Endometrium (tissue), 2 donors: ENCODE results near the gene AQP10.
"Not testable (repeated sequence)": the region's sequence is repeated elsewhere in the genome, so short reads cannot be mapped to it uniquely, and the experiment has no call there.

Experiments
- FAIRE-seq: peaks from 2 replicates; lab custom pipeline; 2012; peaks lifted over from hg19 to GRCh38; lab: Jason Lieb, UNC
- donor health status: control.
- donor health status: control.

Gene AQP10

GRCh38 chr1:154320882-154321608 is at the start of gene AQP10:
TSS of gene AQP10 (plus strand) at chr1:154321093. CDS start at chr1:154321156, 63 bp downstream.
- no peak for FAIRE-seq

DNA sequence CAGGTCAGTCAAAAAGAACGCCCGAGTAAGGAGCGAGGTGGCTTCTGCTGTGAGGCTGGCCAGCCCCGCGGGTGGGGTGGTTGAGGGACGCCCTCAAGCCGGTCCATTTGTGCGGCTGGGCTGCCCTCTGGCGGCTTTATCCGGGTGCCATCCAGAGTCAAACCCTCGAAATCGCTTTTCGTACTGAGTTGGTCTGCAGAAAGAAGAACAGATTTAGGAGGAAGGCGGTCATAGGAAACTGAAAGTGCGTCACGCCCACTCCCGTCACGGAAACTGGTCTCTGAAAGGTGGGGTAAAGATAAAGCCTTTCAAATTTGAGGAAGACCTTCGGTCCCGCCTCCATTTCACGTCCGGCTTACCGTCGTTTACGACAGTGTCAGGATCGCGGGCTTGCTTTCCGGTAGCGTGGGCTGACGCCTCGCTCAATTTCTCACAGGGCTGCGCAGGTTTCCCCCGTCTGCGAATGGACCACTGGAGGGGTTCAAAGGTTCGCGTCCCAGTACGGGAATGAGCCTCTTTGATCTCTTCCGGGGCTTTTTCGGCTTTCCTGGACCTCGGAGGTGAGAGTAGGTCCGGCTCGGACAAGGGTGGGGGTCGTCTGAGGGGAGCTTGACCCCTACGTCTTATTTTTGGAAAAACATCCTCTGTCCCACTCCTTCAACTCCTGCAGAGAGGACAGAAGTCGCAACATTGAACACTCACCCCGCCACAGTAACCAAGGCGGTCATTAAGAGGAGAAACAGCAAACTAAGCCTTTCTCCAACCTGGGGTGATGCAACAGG is 48.5 kb upstream of the AQP10 start, which contains the start of gene HAX1:
Gene HAX1, plus strand, starts transcription at position 413 of the 782 bp plus-strand sequence. Its CDS starts 95 bp downstream, at position 508.
- FAIRE-seq, result peak; percentile 98

DNA sequence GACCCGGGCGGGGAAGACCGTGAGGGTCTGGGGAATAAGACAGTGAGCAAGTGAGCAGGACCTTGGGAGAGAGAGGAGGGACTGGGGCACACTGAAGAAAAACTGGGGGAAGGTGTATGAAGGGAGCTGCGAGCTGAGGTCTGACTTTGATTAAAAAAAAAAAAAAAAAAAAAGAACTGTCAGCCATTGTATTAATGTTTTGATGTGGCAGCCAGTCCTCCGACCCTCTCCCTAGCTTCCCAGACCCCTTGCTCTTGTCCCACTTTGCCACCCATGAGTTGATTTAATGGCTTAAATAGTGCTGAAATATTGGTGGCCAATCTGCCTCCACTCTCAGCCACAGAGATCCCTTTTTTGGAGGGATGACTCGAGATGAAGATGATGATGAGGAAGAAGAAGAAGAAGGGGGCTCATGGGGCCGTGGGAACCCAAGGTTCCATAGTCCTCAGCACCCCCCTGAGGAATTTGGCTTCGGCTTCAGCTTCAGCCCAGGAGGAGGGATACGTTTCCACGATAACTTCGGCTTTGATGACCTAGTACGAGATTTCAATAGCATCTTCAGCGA is 47.8 kb upstream of the AQP10 start:
- no peak for FAIRE-seq

DNA sequence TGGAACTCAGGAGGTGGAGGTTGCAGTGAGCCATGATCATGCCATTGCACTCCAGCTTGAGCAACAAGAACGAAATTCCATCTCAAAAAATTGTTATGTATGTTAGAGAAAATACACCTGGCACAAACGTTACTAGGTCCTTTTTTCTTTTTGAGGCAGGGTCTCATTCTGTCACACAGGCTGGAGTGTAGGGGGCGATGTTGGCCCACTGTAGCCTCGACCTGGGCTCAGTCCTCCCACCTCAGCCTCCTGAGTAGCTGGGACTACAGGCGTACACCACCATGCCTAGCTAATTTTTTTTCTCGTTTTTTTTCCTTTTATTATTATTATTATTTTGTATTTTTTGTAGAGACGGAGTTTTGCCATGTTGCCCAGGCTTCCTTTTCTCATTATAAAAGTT is 44.1 kb upstream of the AQP10 start:
- no peak for FAIRE-seq

DNA sequence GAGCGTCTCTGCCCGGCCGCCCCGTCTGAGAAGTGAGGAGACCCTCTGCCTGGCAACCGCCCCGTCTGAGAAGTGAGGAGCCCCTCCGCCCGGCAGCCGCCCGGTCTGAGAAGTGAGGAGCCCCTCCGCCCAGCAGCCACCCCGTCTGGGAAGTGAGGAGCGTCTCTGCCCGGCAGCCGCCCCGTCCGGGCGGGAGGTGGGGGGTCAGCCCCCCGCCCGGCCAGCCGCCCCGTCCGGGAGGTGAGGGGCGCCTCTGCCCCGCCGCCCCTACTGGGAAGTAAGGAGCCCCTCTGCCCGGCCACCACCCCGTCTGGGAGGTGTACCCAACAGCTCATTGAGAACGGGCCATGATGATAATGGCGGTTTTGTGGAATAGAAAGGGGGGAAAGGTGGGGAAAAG is 33.3 kb upstream of the AQP10 start:
- FAIRE-seq, result not testable (repeated sequence)

DNA sequence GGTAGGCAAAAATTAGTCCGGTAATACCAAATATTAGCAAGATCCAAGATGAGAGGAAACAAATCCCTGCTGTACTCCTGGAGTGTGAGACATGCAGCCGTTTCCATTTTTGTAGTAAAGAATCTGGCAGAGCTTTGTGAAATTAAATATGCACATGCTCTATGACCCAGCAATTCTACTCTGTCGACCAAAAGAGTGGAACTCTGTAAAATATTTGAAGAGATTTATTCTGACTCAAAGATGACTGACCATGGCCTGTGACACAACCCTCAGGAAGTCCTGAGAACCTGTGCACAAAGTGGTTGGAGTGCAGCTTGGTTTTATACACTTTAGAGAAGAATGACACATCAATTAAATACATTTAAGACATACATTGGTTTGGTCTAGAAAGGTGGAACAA is 32.2 kb upstream of the AQP10 start:
- no peak for FAIRE-seq

DNA sequence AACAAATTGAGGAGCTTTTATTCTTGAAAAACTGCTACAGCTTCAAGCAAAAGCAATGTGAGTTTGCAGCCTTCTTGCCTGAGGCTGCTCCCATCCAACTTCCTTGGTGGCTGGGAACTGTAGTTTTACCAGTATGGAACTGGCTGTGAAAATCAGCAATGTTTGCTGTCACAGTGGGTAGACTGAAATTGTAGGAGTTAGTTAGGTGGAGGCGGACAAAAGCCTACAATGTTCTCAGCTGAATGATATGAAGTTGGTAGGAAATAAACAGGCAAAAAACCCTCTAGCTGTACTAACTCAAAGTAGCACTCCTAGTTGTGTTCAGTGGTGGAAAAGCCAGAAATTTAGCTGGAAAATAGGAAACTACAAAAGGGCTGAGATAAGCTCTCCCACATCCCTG is 30.0 kb upstream of the AQP10 start:
- no peak for FAIRE-seq

- FAIRE-seq, result no peak
Measured at GRCh38 chr1:154295408-154296235, 25.3 kb upstream of the AQP10 start.

DNA sequence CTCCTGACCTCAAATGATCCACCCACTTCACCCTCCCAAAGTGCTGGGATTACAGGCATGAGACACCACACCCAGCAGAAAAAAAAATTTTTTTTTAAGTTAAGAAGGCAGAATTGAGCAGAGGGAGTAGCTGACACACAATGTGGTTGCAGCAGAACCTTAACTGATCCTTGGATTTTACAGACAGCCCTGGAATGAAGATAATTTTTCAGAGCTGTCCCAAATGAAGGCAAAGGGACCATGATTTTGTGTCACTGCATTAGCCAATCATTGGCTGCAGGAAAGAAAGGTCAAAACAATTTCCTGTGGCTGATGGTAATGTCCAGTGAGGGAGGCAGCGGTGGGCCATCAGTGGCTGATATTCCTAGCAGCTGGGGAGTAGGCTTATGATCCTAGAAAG is 19.3 kb upstream of the AQP10 start:
- FAIRE-seq, result no peak

DNA sequence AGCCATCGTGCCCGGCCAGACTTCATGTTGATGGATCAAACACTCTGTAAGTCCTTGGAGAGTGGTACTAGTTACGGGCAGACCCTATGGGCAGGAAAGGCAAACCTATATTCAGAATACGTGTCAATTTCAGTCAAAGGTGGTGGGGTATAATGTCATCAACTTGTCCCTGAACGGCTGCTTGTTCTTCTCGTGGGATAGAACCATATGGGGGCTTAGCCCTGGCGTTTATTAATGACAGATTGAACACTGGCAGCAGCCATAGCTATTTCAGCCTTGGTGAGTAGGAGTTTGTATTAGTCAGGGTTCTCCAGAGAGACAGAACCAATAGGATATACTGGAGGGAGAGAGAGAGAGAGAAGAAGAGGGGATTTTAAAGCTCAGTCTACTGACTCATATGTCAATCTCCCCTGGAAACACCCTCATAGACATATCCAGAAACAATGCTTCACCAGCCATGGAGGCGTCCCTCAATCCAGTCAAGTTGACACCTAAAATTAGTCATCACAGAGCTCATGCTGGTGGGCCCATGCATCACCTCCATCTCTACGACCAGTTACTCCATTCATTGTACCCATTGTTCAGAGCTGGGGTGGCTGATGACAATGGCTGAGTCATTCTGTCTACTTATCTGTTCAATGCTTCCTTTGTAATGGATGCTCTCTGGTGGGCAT is 16.1 kb upstream of the AQP10 start:
- FAIRE-seq, result no peak

DNA sequence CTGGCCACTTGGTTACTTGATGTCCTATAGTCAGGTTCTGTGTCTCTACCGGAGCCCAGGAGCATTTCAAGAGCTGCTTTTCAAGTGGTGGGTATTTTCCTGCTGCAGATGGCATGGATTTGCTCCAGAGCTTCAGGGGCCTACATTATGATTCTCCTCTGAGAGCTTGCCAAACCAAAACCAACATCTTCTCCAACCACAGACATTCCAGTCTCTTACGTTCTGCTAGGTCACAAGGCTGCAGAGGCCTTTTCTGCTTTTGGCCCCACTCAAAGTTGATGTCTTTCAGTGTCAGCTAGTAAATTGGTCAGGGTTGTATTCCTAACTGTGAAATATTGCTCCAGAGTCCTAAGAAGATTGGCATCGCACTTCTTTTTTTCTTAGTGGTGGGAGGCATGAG is 14.7 kb upstream of the AQP10 start:
- FAIRE-seq, result no peak

DNA sequence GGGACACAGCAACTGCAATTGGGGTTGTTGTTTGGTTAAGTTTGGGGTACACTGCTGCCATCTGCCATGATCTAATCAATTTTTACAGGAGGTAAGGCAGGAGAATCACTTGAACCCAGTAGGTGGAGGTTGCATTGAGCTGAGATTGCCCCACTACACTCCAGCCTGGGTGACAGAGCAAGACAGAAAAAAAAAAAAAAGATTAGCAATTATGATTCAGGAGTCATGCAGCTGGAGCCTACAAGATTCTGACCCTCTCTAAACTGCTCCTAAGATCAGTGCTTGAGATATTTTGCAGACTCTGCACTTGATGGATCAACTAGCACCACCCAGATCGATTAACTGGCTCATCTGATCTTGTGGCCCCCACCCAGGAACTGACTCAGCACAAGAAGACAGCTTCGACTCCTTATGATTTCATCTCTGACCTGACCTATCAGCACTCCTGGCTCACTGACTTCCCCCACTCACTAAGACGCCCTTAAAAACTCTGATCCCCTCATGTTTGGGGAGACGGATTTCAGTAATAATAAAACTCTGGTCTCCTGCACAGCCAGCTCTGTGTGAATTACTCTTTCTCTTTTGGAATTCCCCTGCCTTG is 13.1 kb upstream of the AQP10 start:
- FAIRE-seq, result not testable (repeated sequence)

GRCh38 chr1:154309136-154309535 is 11.8 kb upstream of the AQP10 start:
- not testable (repeated sequence) for FAIRE-seq

DNA sequence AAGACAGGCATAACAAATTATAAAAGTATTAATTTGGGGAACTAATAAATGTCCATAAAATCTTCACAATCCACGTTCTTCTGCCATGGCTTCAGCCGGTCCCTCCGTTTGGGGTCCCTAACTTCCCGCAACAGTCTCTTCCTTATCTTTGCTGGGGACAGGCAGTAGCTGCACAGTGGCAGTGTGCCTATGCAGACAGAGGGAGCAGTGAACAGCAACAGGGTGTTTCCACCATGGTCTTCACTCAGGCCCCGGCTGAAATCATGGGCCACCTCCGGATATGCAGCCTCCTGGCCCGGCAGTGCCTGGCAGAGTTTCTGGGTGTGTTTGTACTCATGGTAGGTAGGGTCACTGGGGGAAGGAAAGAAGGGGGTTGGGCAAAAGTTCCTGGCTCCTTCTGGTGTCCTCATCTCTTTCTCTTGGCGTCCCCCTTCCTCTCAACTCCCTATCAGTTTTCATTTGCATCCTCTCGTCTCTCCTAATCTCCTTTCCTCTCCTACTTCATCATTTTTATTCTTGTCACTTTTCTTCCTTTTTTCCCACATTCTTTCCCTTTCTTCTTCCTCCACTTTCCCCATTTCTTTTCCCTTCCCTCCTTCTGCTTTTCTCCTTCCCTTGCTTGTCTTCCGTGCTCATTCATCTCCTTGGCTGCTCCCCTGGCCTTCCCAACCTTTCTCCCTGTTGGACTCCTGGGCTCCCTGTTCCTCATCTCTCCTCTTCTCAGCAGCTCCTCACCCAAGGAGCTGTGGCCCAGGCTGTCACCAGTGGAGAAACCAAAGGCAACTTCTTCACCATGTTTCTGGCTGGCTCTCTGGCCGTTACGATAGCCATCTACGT is 8.4 kb upstream of the AQP10 start:
- not testable (repeated sequence) for FAIRE-seq

DNA sequence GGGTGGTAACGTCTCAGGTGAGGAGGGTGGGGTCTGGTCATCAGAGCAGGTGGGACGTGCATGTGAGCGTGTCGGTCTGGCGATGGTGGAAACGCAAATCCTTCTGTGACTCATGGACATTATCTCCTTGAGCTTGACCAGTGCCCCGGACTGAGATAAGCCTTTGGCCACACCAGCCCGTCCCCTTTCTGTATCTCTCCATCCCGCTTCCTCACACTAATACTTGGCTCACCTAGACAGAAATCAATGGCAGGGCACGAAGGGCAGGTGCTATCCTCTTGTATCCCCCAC is 7.9 kb upstream of the AQP10 start:
- no peak for FAIRE-seq

DNA sequence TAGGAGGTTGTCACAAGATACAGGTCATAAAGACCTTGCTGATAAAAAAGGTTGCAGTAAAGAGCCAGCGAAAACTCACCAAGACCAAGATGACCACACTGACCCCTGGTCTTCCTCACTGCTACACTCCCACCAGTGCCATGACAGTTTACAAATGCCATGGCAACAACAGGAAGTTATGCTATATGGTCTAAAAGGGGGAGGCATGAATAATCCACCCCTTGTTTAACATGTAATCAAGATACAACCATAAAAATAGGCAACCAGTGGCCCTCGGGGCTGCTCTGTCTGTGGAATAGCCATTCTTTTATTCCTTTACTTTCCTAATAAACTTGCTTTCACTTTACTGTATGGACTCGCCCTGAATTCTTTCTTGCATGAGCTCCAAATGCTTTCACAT is 6.7 kb upstream of the AQP10 start:
- not testable (repeated sequence) for FAIRE-seq

DNA sequence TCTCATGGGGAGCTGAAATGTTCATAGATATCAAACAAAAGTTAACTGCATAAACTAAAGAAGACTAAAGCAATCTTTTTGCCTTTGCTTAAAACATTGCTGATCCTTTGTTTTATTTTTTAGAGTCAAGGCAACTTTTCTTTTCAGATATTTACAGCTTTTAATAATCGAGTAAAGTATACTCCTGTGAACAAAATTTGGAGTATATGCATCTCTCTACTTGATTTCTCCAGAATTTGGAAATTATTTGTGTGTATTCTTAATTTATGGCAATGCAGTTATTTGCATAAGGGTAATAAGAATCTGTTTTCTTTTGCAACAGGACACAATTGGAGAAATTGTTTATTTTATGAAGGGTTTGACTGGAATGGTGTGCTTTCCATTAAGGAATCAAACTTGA is 4.2 kb upstream of the AQP10 start:
- no peak for FAIRE-seq

GRCh38 chr1:154318386-154318785 is 2.5 kb upstream of the AQP10 start:
- FAIRE-seq, result no peak

DNA sequence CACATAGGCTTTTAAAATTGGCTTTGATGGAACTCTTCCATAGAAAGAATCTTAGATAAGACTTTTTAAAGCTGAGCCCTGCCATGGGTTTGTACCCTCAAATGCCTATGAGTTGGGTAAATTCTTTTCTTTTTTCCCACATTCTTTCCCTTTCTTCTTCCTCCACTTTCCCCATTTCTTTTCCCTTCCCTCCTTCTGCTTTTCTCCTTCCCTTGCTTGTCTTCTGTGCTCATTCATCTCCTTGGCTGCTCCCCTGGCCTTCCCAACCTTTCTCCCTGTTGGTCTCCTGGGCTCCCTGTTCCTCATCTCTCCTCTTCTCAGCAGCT is 679 bp downstream of the AQP10 start:
- FAIRE-seq, result not testable (repeated sequence)

- no peak for FAIRE-seq
Measured at GRCh38 chr1:154323493-154323892, 2.6 kb downstream of the AQP10 start.

DNA sequence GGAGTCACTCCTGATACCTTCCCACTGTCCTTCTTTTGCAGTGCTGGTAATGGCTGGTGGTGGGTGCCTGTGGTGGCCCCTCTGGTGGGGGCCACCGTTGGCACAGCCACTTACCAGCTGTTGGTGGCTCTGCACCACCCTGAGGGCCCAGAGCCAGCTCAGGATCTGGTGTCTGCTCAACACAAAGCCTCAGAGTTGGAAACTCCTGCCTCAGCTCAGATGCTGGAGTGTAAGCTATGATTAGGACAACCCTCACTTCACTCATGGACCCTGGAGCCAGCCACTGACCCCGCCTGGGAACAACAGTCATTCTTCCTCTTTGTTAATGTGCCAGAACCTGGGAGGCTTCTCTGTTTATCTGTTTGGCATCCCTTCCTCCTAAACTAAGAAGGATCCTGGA is 3.3 kb downstream of the AQP10 start:
- no peak for FAIRE-seq
